HFFc6 (cell line): ENCODE results near the gene CCDC134. TPM values are rescaled to one million over a fixed set of nuclear protein-coding genes. Genes with fewer than 3 reads are reported as not detected.

Experiments used
- DNase-seq: peaks from one replicate; pipeline ENCODE4 v3.0.0-alpha.2; 2018
- H3K27ac Mint-ChIP-seq: 2 replicates; pipeline ENCODE4 v1.8.0; 2020; ENCODE audit warnings: mild to moderate bottlenecking, mixed read lengths
- H3K27me3 Mint-ChIP-seq: 2 replicates; pipeline ENCODE4 v1.8.0; 2021; ENCODE audit warnings: mild to moderate bottlenecking, moderate library complexity, mixed read lengths; ENCODE audit not compliant: insufficient read depth
- H3K36me3 Mint-ChIP-seq: 2 replicates; pipeline ENCODE4 v1.8.0; 2021; ENCODE audit warnings: low read depth, mixed read lengths
- H3K4me1 Mint-ChIP-seq: 2 replicates; pipeline ENCODE4 v1.8.0; 2020; ENCODE audit warnings: low read depth, mixed read lengths
- H3K4me3 Mint-ChIP-seq: 2 replicates; pipeline ENCODE4 v1.8.0; 2020; ENCODE audit warnings: mild to moderate bottlenecking, moderate library complexity, mixed read lengths
- H3K9me3 Mint-ChIP-seq: 2 replicates; pipeline ENCODE4 v1.8.0; 2020; ENCODE audit warnings: mild to moderate bottlenecking, mixed read lengths
- CTCF ChIP-seq: fragments of 200-600 bp; sonication (generic); IDR thresholded peaks from 2 replicates; pipeline ENCODE4 v1.5.0; 2021; ENCODE audit warnings: antibody characterized with exemption, mild to moderate bottlenecking
- total RNA-seq, 6 experiments: library from RNA; stranded (reverse); fragmentation: NEBNext Ultra II Directional; extraction: Animal tissue kit (Norgen Biotek cat#: 25700); gene quantifications; 2 replicates in 1 of 6; 3 replicates in 5 of 6; pipeline ENCODE4 v1.2.3, GENCODE V29; 2021

The CCDC134 gene
- total RNA-seq, 6 experiments from 2014 or later: 8.9 to 10.4 (median 9.1) TPM

GRCh38 chr22:41787331-41787730, 13.1 kb upstream of the CCDC134 start:
- H3K27me3 Mint-ChIP-seq: peaks cover 17% of the 10 kb centered on the region
- H3K36me3 Mint-ChIP-seq: no peaks in the 10 kb centered on the region
- no peak overlapping the region for H3K27ac Mint-ChIP-seq
- no peaks in the 10 kb centered on the region for H3K4me1 Mint-ChIP-seq
- DNase-seq: no peak
- no peaks in the 10 kb centered on the region for H3K9me3 Mint-ChIP-seq
- no peak overlapping the region for H3K4me3 Mint-ChIP-seq
- no peak for TF ChIP-seq CTCF

DNA sequence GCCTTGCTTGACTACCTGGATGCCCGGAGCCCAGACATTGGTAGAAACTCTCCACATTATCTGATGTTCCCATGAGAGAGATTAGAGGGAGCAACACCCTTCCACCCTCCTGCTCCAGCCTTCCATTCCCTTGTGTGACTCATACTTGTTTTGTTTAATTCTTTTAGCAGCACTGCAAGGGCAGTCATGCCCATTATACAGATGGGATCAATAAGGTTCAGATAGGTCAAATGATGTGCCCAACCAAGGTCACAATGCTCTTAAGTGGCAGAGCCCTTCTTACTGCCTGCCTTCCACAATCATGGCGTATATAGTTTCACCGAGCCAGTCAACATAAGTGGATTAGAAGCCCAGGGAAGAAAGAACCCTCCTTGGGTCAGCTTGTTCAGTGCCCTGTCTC, 6.6 kb upstream of the CCDC134 start:
- peaks cover 11% of the 10 kb centered on the region for H3K27me3 Mint-ChIP-seq
- no peaks in the 10 kb centered on the region for H3K4me1 Mint-ChIP-seq
- DNase-seq: no peak
- no peaks in the 10 kb centered on the region for H3K36me3 Mint-ChIP-seq
- no peak overlapping the region for H3K4me3 Mint-ChIP-seq
- no peaks in the 10 kb centered on the region for H3K9me3 Mint-ChIP-seq
- no peak overlapping the region for H3K27ac Mint-ChIP-seq
- TF ChIP-seq CTCF: no peak

- no peak for TF ChIP-seq CTCF
- H3K36me3 Mint-ChIP-seq: no peaks in the 10 kb centered on the region
- H3K9me3 Mint-ChIP-seq: no peaks in the 10 kb centered on the region
- H3K27me3 Mint-ChIP-seq: no peaks in the 10 kb centered on the region
- H3K27ac Mint-ChIP-seq: no peak overlapping the region
- no peak overlapping the region for H3K4me3 Mint-ChIP-seq
- H3K4me1 Mint-ChIP-seq: peaks cover 27% of the 10 kb centered on the region
- no peak for DNase-seq
These were observed 1.7 kb upstream of the CCDC134 start for GRCh38 chr22:41798736-41799135.

- Mint-ChIP-seq H3K27ac (peak overlapping the region; percentile 91), H3K27me3 (no peaks in the 10 kb centered on the region), H3K9me3 (no peaks in the 10 kb centered on the region), H3K4me1 (peaks cover 27% of the 10 kb centered on the region), H3K36me3 (no peaks in the 10 kb centered on the region), H3K4me3 (peak overlapping the region; percentile 90)
- DNase-seq: no peak
- no peak for TF ChIP-seq CTCF
These were observed 762 bp upstream of the CCDC134 start for GRCh38 chr22:41799486-41800347.

- peak overlapping the region; percentile 90 for H3K4me3 Mint-ChIP-seq
- H3K27ac Mint-ChIP-seq: peak overlapping the region; percentile 91
- H3K36me3 Mint-ChIP-seq: no peaks in the 10 kb centered on the region
- no peaks in the 10 kb centered on the region for H3K9me3 Mint-ChIP-seq
- H3K4me1 Mint-ChIP-seq: peaks cover 27% of the 10 kb centered on the region
- H3K27me3 Mint-ChIP-seq: no peaks in the 10 kb centered on the region
- no peak for DNase-seq
- no peak for TF ChIP-seq CTCF
These were observed 804 bp downstream of the CCDC134 start for GRCh38 chr22:41801147-41801819.
